Activated T-helper 1 cell treated with Interleukin-2 at 50 U/mL for 16 hours (primary cell): ENCODE data around the gene SLC30A1.
"Not testable (repeated sequence)": the region's sequence is repeated elsewhere in the genome, so short reads cannot be mapped to it uniquely, and the experiment has no call there.

Experiments
- DNase-seq: peaks from one replicate; pipeline ENCODE4 v3.0.0-alpha.2; 2020; ENCODE audit warnings: low read depth

SLC30A1 gene

GRCh38 chr1:211578640-211579439 lies at the start of gene SLC30A1:
TSS of gene SLC30A1 (minus strand) at chr1:211579161. CDS start at chr1:211578612, 549 bp downstream.
- peak; percentile 99 for DNase-seq

GRCh38 chr1:211628417-211628816 lies 49.5 kb upstream of the SLC30A1 start:
- DNase-seq, result no peak

- DNase-seq, result no peak
Observed at GRCh38 chr1:211627259-211627658, 48.3 kb upstream of the SLC30A1 start.

- DNase-seq, result not testable (repeated sequence)
Observed at GRCh38 chr1:211625866-211626265, 46.9 kb upstream of the SLC30A1 start.

GRCh38 chr1:211625040-211625439 lies 46.1 kb upstream of the SLC30A1 start:
- DNase-seq, result no peak

- DNase-seq, result no peak
Observed at GRCh38 chr1:211623515-211623914, 44.6 kb upstream of the SLC30A1 start.

- DNase-seq, result no peak
Observed at GRCh38 chr1:211621447-211622198, 42.7 kb upstream of the SLC30A1 start.

GRCh38 chr1:211620097-211620496 lies 41.1 kb upstream of the SLC30A1 start:
- DNase-seq, result no peak

- no peak for DNase-seq
Observed at GRCh38 chr1:211619033-211619996, 40.4 kb upstream of the SLC30A1 start.

- DNase-seq, result no peak
Observed at GRCh38 chr1:211616965-211617297, 38.0 kb upstream of the SLC30A1 start.

- no peak for DNase-seq
Observed at GRCh38 chr1:211616231-211616964, 37.4 kb upstream of the SLC30A1 start.

GRCh38 chr1:211614615-211615014 lies 35.7 kb upstream of the SLC30A1 start:
- no peak for DNase-seq

- no peak for DNase-seq
Observed at GRCh38 chr1:211613951-211614350, 35.0 kb upstream of the SLC30A1 start.

GRCh38 chr1:211613108-211613947 lies 34.4 kb upstream of the SLC30A1 start:
- no peak for DNase-seq

- no peak for DNase-seq
Observed at GRCh38 chr1:211612786-211613107, 33.8 kb upstream of the SLC30A1 start.

GRCh38 chr1:211611818-211612217 lies 32.9 kb upstream of the SLC30A1 start:
- DNase-seq, result no peak

- DNase-seq, result no peak
Observed at GRCh38 chr1:211610779-211611556, 32.0 kb upstream of the SLC30A1 start.

- DNase-seq, result no peak
Observed at GRCh38 chr1:211609120-211610024, 30.4 kb upstream of the SLC30A1 start.
